ENCODE measurements around the gene CDC16. TPM values are rescaled to one million over a fixed set of nuclear protein-coding genes. Genes with fewer than 3 reads are reported as not detected.

CDC16 gene
- total and polyA plus RNA-seq, 2 of the 13 experiments (the other 11 are each of a cell fraction or from before 2014, with no cell fraction given) = 24.2 to 60.9 TPM

GRCh38 chr13:114234645-114235421 is at the start of gene CDC16 (continued):
- TF ChIP-seq ZNF567 (CRISPR knock-in tag; IDR thresholded peaks at IDR 0.05; ENCODE audit: borderline replicate concordance) (no peak), KIAA2018 (CRISPR knock-in tag; IDR thresholded peaks at IDR 0.05; ENCODE audit: borderline replicate concordance) (no peak; the same call in 1 of the 2 replicates), SNAI1 (CRISPR knock-in tag; IDR thresholded peaks at IDR 0.05; ENCODE audit: borderline replicate concordance) (peak; percentile 59; the same call in 1 of the 2 replicates), PPARG (CRISPR knock-in tag; conservative IDR thresholded peaks at IDR 0.05) (no peak; the same call in 1 of the 2 replicates), ZFP90 (CRISPR knock-in tag; IDR thresholded peaks at IDR 0.05; ENCODE audit: borderline replicate concordance) (peak; percentile 46; the same call in 1 of the 2 replicates), ZBTB8A (CRISPR knock-in tag; IDR thresholded peaks at IDR 0.05; ENCODE audit: borderline replicate concordance, low read depth) (no peak), ZNF891 (CRISPR knock-in tag; IDR thresholded peaks at IDR 0.05) (peak; percentile 65; the same call in 1 of the 2 replicates), UBTF (CRISPR knock-in tag; IDR thresholded peaks at IDR 0.05) (peak; percentile 81), FOXC1 (CRISPR knock-in tag; IDR thresholded peaks at IDR 0.05; ENCODE audit: borderline replicate concordance) (no peak; the same call in 1 of the 2 replicates), NRL (CRISPR knock-in tag; IDR thresholded peaks at IDR 0.05; ENCODE audit: borderline replicate concordance) (peak; percentile 42; the same call in 1 of the 2 replicates), TGIF2 (CRISPR knock-in tag; IDR thresholded peaks at IDR 0.05) (0 out of 2 replicates have a peak, but pooled peaks have one; percentile 30), TCF12 (IDR thresholded peaks at IDR 0.05) (no peak), TCF12 (CRISPR knock-in tag; IDR thresholded peaks at IDR 0.05) (peak; percentile 60; the same call in 1 of the 2 replicates), ZNF512 (CRISPR knock-in tag; IDR thresholded peaks at IDR 0.05) (no peak), ZNF674 (CRISPR knock-in tag; IDR thresholded peaks at IDR 0.05; ENCODE audit: low read depth) (no peak), NFE2L1 (CRISPR knock-in tag; IDR thresholded peaks at IDR 0.05; ENCODE audit: borderline replicate concordance) (no peak)
